HG03139 (cell line): ENCODE data around the gene GABRG2.
"Not testable (repeated sequence)": the region's sequence is repeated elsewhere in the genome, so short reads cannot be mapped to it uniquely, and the experiment has no call there.

Experiments used
- ATAC-seq: cut with Tn5 transposase; IDR thresholded peaks from one replicate; pipeline ENCODE4 v1.9.1; 2021; ENCODE audit not compliant: unreplicated experiment

Gene GABRG2

DNA sequence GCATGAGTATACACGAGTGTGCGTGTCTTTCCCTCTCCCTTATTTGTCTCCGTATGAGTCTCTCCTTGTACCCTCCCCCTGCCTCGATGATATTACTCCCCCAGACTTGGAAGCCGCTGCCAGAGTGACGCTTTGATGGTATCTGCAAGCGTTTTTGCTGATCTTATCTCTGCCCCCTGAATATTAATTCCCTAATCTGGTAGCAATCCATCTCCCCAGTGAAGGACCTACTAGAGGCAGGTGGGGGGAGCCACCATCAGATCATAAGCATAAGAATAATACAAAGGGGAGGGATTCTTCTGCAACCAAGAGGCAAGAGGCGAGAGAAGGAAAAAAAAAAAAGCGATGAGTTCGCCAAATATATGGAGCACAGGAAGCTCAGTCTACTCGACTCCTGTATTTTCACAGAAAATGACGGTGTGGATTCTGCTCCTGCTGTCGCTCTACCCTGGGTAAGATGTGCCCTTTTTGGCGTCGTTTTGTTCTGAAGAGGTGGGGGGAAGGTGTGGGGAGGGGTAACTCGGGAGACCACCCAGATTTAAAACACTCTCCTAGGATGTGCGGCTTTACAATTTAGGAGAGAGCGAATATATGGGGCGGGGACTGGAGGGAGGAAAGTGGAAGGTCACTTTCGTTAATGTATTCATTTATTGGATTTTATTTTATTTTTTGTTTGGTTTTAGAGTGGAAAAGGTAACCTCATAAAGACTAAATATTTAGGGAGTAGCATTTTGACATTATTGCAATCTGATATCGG lies at the start of gene GABRG2:
Gene GABRG2, plus strand, starts transcription at position 119 of the 757 bp plus-strand sequence. Its CDS starts 227 bp downstream, at position 346.
- ATAC-seq, result no peak

DNA sequence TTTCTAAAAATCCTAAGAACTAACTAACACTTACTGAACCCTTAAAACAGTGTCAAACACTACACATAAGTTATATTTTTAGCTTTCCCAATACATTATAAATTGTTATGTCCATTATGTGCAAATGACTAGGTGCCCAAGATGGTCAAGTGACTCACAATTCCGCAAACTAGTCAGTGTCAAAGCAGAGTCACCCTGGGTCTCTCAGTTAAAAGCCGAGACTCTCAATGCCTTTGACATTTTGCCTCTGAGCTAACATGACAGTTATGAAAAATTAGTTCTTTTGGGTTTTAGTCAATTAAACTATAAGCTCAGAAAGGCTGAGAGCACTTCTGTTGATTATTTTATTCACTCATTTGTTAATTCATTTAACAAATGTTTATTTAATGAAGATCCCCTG lies 42.3 kb upstream of the GABRG2 start:
- no peak for ATAC-seq

- no peak for ATAC-seq
Measured at GRCh38 chr5:162026803-162027202, 40.8 kb upstream of the GABRG2 start.

- ATAC-seq, result no peak
Measured at GRCh38 chr5:162037431-162037830, 30.1 kb upstream of the GABRG2 start.

- ATAC-seq, result no peak
Measured at GRCh38 chr5:162047279-162047678, 20.3 kb upstream of the GABRG2 start.

DNA sequence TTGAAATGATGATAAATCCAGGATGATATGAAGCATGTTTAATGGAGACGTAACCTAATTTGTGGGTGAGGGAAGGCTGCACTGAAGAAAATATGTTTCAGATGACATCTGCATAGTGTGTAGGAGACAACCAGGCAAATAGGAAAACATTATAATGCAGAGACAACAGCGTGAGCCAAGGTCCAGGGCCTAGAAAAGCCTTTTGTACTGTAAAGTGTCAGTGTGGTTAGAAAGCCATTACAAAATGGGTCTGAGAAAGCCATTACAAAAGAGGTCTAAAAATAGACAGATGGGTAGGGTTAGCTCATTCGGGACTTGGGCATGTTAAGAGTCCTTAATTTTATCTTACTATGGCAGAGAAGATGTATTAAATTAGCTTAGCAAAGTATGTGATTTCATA lies 14.9 kb upstream of the GABRG2 start:
- ATAC-seq, result no peak

DNA sequence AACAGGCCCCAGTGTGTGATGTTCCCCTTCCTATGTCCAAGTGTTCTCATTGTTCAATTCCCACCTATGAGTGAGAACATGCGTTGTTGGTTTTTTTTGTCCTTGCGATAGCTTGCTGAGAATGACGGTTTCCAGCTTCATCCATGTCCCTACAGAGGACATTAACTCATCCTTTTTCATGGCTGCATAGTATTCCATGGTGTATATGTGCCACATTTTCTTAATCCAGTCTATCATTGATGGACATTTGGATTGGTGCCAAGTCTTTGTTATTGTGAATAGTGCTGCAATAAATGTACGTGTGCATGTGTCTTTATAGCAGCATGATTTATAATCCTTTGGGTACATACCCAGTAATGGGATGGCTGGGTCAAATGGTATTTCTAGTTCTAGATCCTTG lies 12.5 kb upstream of the GABRG2 start:
- not testable (repeated sequence) for ATAC-seq

- no peak for ATAC-seq
Measured at GRCh38 chr5:162067162-162067561, 411 bp upstream of the GABRG2 start.

DNA sequence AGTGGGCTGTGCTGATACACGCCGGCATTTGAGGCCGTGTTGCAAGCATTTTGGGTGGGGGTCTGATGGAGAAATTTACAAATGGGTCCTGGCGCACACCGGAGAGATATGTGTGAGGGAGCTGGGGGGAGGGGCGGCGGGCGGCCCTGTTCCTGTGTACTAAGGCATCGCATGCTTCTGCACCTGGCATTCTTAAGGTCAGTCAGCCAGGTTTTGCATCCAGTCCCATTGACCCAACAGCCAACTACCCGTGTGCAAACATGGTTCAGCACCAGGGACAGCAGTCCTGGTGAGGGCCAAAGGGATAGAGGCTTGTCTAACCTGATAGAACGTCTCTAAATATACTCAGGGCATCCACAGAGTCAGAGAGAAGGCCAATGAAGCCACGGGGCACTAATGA lies 839 bp downstream of the GABRG2 start:
- no peak for ATAC-seq

- no peak for ATAC-seq
Measured at GRCh38 chr5:162068936-162069335, 1.4 kb downstream of the GABRG2 start.

DNA sequence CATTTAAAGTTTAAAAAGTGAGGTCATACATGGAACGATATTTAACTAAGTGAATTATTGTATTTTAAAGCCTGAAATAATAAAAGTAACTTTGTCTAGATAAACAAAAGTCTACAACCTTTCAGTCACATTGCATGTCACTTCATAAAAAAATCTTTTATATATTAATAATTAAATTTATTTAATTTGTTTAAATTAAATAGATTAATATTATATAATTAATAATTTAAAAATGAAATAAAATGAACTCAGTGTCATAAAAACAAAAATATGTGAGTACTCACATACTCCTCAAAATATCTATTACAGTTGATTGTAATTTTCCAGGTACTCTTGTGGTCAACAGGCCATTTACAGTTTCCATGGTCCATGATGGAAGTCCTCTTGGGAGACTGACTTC lies 11.2 kb downstream of the GABRG2 start:
- no peak for ATAC-seq

- ATAC-seq, result no peak
Measured at GRCh38 chr5:162091336-162091735, 23.8 kb downstream of the GABRG2 start.

- no peak for ATAC-seq
Measured at GRCh38 chr5:162096448-162096847, 28.9 kb downstream of the GABRG2 start.

DNA sequence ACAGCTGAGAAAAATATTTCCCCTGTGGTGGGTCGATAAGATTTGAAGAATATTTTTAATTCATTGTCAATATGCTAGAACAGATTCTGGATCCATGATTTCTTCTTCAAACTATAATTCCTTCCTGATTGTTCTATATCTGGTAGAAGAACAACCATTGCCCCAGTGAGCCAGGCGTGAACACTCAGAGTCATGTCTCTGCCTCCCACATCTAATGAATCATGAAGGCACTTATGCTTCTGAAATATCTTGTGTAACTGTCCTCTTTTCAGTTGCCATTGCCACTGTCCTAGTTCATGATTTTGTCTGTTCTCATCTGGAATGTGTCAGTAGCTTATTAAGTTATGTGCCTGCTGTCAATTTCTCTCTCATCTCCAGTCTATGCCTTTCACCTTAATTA lies 40.0 kb downstream of the GABRG2 start:
- ATAC-seq, result no peak

GRCh38 chr5:162119801-162120200 lies 52.2 kb downstream of the GABRG2 start:
- no peak for ATAC-seq

GRCh38 chr5:162128117-162128516 lies 60.5 kb downstream of the GABRG2 start:
- ATAC-seq, result no peak

DNA sequence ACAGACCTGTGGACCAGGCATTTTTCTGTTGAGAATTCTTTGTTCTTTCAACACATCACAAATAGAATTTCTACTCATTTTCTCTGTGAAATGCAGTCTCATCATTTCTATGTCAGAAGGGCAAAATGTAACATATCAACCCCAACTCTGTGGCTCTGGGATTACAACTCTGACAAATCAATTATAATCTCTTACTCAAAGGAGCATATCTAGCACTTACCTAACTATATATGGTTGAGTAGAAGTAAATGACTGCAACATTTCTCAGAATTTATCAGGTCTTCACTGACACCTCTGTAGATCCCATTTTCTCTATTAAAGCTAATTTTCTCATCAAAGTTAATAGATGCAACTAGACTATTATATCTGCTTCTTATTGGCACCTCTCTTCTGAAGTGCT lies 64.8 kb downstream of the GABRG2 start:
- ATAC-seq, result no peak

- no peak for ATAC-seq
Measured at GRCh38 chr5:162139190-162139589, 71.6 kb downstream of the GABRG2 start.

GRCh38 chr5:162154242-162154641 lies 86.7 kb downstream of the GABRG2 start:
- ATAC-seq, result no peak

DNA sequence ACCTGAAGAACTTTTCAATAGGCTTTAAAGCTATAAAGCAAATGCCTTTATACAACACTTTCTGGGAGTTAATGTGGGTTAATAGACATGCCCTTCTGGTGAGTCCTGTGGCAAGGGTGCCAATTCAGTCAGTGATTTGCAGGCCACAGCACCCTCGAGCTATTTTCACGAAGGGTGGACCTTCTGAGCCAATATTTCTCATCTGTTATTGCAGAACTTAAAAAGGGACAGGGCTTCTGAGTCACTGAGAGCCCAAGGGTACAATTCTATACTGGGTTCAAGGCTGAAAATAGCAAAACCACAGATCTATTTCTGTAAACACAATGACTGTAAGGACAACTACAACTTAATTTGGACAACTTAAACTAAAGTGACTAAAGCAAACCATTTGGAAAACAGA lies 92.8 kb downstream of the GABRG2 start:
- ATAC-seq, result no peak

GRCh38 chr5:162163663-162164062 lies 96.1 kb downstream of the GABRG2 start:
- no peak for ATAC-seq

GRCh38 chr5:162174358-162174974 lies 106.9 kb downstream of the GABRG2 start:
- no peak for ATAC-seq

- no peak for ATAC-seq
Measured at GRCh38 chr5:162187371-162187770, 119.8 kb downstream of the GABRG2 start.
